A673 (cell line): ENCODE results near the gene CDH26. TPM values are rescaled to one million over a fixed set of nuclear protein-coding genes. Genes with fewer than 3 reads are reported as not detected.

Experiments used
- BruUV-seq: library from RNA; stranded (reverse); fragments of 400-500 nt; replicated peaks from 2 replicates; lab custom pipeline; 2021; lab: Mats Ljungman, UMichigan
- CTCF ChIA-PET: fragments of 300-600 bp; sonication (Branson Sonifier 250); formaldehyde crosslinking; loops from one replicate; lab custom pipeline; 2022; ENCODE audit warnings: antibody characterized with exemption; lab: Charles Lee
- POLR2A ChIA-PET: fragments of 300-600 bp; sonication (Branson Sonifier 250); formaldehyde crosslinking; loops from one replicate; lab custom pipeline; 2022; ENCODE audit warnings: antibody characterized with exemption; ENCODE audit not compliant: low non-redundant PET; lab: Charles Lee
- DNase-seq: peaks from one replicate; pipeline ENCODE4 v3.0.0-alpha.2; 2015; ENCODE audit warnings: low spot score
- H3K27ac ChIP-seq: fragments of 200-600 bp; sonication (generic); 2 replicates; pipeline ENCODE4 v1.5.1; 2016; ENCODE audit warnings: mixed run types, low read depth, mild to moderate bottlenecking, mixed read lengths, antibody characterized with exemption, low read length; ENCODE audit not compliant: poor library complexity, severe bottlenecking
- H3K27me3 ChIP-seq: fragments of 200-600 bp; sonication (generic); replicated peaks from 2 replicates; pipeline ENCODE4 v1.6.1; 2017; ENCODE audit warnings: mixed run types, low read depth, mild to moderate bottlenecking, mixed read lengths, antibody characterized with exemption, low read length; ENCODE audit not compliant: insufficient read depth, poor library complexity
- H3K36me3 ChIP-seq: fragments of 200-600 bp; sonication (generic); 2 replicates; pipeline ENCODE4 v1.6.1; 2016; ENCODE audit warnings: mixed run types, mild to moderate bottlenecking, mixed read lengths, antibody characterized with exemption, low read length; ENCODE audit not compliant: insufficient read depth, poor library complexity, severe bottlenecking
- H3K4me1 ChIP-seq: fragments of 200-600 bp; sonication (generic); 2 replicates; pipeline ENCODE4 v1.6.1; 2017; ENCODE audit warnings: mixed run types, mild to moderate bottlenecking, mixed read lengths, antibody characterized with exemption, low read length; ENCODE audit not compliant: insufficient read depth, poor library complexity, severe bottlenecking
- H3K4me3 ChIP-seq: fragments of 200-600 bp; sonication (generic); 2 replicates; pipeline ENCODE4 v1.5.1; 2016; ENCODE audit warnings: low read depth, mixed run types, mild to moderate bottlenecking, mixed read lengths, low read length; ENCODE audit not compliant: poor library complexity, severe bottlenecking
- H3K9me3 ChIP-seq: fragments of 200-600 bp; sonication (generic); 2 replicates; pipeline ENCODE4 v1.6.1; 2016; ENCODE audit warnings: mixed run types, low read depth, mild to moderate bottlenecking, mixed read lengths, antibody characterized with exemption, low read length; ENCODE audit not compliant: poor library complexity, severe bottlenecking
- EZH2 ChIP-seq: fragments of 200-600 bp; sonication (generic); IDR thresholded peaks from 2 replicates; pipeline ENCODE4 v1.6.1; 2017; ENCODE audit warnings: borderline replicate concordance, low read depth, mild to moderate bottlenecking, mixed read lengths, antibody characterized with exemption, low read length; ENCODE audit not compliant: poor library complexity, severe bottlenecking
- intact Hi-C: fragments of 100-400 bp; cut with micrococcal nuclease; formaldehyde crosslinking; loops from one replicate; pipeline ENCODE4 v1.10.0; 2022; ENCODE audit not compliant: unreplicated experiment
- total RNA-seq: library from RNA; stranded (reverse); gene quantifications from 2 replicates; pipeline ENCODE4 v1.2.3, GENCODE V29; 2021
- TF ChIP-seq, protein P1 (sequence below): fragments of 300-800, 200-600 bp; sonication (generic); conservative IDR thresholded peaks from 2 replicates; pipeline ENCODE4 v1.5.1; 2017; ENCODE audit warnings: low read depth, mild to moderate bottlenecking, antibody characterized with exemption, low read length, moderate library complexity, mixed read lengths

CDH26 gene
- total RNA-seq, 1 experiment from 2014 or later = 0.58 TPM

DNA sequence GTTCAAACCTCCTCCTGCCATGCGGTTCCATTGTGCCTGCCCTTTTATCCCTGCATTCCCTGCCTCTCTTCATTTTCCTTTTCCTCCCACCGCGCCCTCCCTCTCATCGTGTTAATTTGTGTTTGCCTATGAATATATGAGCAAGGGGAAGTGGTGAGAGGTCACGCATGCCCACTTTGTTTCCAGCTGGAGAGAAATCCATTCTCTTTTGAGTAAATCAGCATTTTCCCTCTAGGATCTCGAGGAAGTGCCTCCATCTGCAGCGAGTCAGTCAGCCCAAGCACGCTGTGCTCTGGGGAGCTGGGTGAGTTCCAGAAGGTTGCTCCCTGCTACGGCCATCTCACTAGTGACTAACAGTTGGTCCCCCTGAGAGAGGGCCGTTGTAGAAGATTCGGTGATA is 42.9 kb downstream of the CDH26 start:
- H3K4me1 ChIP-seq = no peaks in the 10 kb centered on the region
- no TSS peak for BruUV-seq
- ChIA-PET CTCF (no interaction called here), POLR2A (no interaction called here)
- TF ChIP-seq, protein P1, sequence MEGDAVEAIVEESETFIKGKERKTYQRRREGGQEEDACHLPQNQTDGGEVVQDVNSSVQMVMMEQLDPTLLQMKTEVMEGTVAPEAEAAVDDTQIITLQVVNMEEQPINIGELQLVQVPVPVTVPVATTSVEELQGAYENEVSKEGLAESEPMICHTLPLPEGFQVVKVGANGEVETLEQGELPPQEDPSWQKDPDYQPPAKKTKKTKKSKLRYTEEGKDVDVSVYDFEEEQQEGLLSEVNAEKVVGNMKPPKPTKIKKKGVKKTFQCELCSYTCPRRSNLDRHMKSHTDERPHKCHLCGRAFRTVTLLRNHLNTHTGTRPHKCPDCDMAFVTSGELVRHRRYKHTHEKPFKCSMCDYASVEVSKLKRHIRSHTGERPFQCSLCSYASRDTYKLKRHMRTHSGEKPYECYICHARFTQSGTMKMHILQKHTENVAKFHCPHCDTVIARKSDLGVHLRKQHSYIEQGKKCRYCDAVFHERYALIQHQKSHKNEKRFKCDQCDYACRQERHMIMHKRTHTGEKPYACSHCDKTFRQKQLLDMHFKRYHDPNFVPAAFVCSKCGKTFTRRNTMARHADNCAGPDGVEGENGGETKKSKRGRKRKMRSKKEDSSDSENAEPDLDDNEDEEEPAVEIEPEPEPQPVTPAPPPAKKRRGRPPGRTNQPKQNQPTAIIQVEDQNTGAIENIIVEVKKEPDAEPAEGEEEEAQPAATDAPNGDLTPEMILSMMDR = no peak
- TF ChIP-seq EZH2 = no peak
- no peaks in the 10 kb centered on the region for H3K36me3 ChIP-seq
- no peaks in the 10 kb centered on the region for H3K9me3 ChIP-seq
- intact Hi-C loops = no loop called here
- DNase-seq = no peak
- H3K27ac ChIP-seq = no peak overlapping the region
- peaks cover 14% of the 10 kb centered on the region for H3K27me3 ChIP-seq
- no peak overlapping the region for H3K4me3 ChIP-seq

DNA sequence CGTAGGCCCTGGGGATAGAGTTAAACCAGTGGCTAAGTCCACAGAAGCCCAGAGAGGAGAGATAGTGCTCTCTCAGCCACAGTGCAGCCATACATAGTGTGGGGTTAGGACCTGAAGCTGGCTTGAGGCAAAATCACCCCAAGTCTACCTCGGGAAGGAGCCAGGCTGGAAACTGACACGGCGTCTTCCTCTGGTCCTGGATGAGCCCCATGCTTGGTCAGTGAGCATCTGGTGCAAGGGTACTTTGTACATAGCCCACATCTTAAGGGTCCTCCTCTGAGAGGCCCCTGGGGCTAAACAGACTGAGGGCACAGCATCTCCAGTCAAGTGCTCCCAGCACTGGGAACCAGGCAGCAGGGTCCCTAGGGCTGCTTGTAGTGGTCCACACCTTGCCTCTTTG is 45.6 kb downstream of the CDH26 start:
- ChIA-PET POLR2A (no interaction called here), CTCF (no interaction called here)
- intact Hi-C loops = no loop called here
- H3K9me3 ChIP-seq = no peaks in the 10 kb centered on the region
- no peak for TF ChIP-seq EZH2
- TF ChIP-seq, protein P1 = no peak
- H3K36me3 ChIP-seq = no peaks in the 10 kb centered on the region
- H3K27me3 ChIP-seq = peaks cover 14% of the 10 kb centered on the region
- no TSS peak for BruUV-seq
- no peak overlapping the region for H3K4me3 ChIP-seq
- H3K27ac ChIP-seq = no peak overlapping the region
- no peak for DNase-seq
- no peaks in the 10 kb centered on the region for H3K4me1 ChIP-seq

DNA sequence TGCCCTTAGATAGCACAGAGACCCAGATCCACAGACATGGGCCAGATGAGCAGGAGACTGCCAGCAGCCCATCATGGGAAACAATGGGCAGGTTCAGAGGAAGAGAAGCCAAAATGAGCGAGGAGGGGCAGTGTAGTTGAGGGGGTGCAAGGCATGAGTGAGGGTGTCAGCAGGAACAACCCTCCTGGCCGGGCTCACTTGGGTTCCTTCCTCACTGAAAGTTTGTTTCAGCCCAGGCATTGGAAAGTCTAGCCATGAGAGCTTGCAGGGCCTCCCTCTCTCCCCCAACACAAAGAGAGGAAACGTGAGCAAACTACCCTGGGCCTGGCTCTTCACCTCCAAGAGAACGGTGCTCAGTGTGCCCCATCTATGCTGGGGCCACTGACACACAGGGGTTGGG is 48.0 kb downstream of the CDH26 start:
- TF ChIP-seq, protein P1 = no peak
- TF ChIP-seq EZH2 = no peak
- intact Hi-C loops = no loop called here
- no TSS peak for BruUV-seq
- no peaks in the 10 kb centered on the region for H3K4me1 ChIP-seq
- no peak for DNase-seq
- H3K4me3 ChIP-seq = no peak overlapping the region
- no peaks in the 10 kb centered on the region for H3K36me3 ChIP-seq
- peaks cover 9% of the 10 kb centered on the region for H3K27me3 ChIP-seq
- POLR2A ChIA-PET = no interaction called here
- H3K27ac ChIP-seq = no peak overlapping the region
- CTCF ChIA-PET = no interaction called here
- no peaks in the 10 kb centered on the region for H3K9me3 ChIP-seq
